Measurements from ENCODE around the gene GPC6. TPM values are rescaled to one million over a fixed set of nuclear protein-coding genes. Genes with fewer than 3 reads are reported as not detected.

The GPC6 gene
- total RNA-seq, 1 donor from 2014 or later: 8.4 TPM

GRCh38 chr13:94308832-94309231 is 1082.2 kb downstream of the GPC6 start:
- Histone ChIP-seq H3K27ac (no peak overlapping the region), H3K9me3 (no peaks in the 10 kb centered on the region), H3K4me3 (no peak overlapping the region), H3K27me3 (no peaks in the 10 kb centered on the region), H3K36me3 (no peaks in the 10 kb centered on the region), H3K4me1 (no peaks in the 10 kb centered on the region)
- ATAC-seq (no peak), DNase-seq (no peak)
- intact Hi-C loops (cut with DNase I): no loop called here
- TF ChIP-seq CTCF (IDR thresholded peaks at IDR 0.05): no peak

GRCh38 chr13:94309576-94309975 is 1083.0 kb downstream of the GPC6 start:
- DNase-seq (no peak), ATAC-seq (no peak)
- H3K36me3 ChIP-seq: no peaks in the 10 kb centered on the region
- H3K27ac ChIP-seq: no peak overlapping the region
- H3K4me1 ChIP-seq: no peaks in the 10 kb centered on the region
- intact Hi-C loops (cut with DNase I): no loop called here
- no peaks in the 10 kb centered on the region for H3K27me3 ChIP-seq
- no peak for TF ChIP-seq CTCF (IDR thresholded peaks at IDR 0.05)
- H3K4me3 ChIP-seq: no peak overlapping the region
- no peaks in the 10 kb centered on the region for H3K9me3 ChIP-seq

GRCh38 chr13:94309997-94310855 is 1083.6 kb downstream of the GPC6 start:
- H3K36me3 ChIP-seq: no peaks in the 10 kb centered on the region
- H3K4me1 ChIP-seq: no peaks in the 10 kb centered on the region
- H3K9me3 ChIP-seq: no peaks in the 10 kb centered on the region

GRCh38 chr13:94311893-94312292 is 1085.3 kb downstream of the GPC6 start:
- ATAC-seq (no peak), DNase-seq (no peak)
- Histone ChIP-seq H3K27ac (no peak overlapping the region), H3K4me1 (no peaks in the 10 kb centered on the region), H3K36me3 (no peaks in the 10 kb centered on the region), H3K4me3 (no peak overlapping the region), H3K9me3 (no peaks in the 10 kb centered on the region), H3K27me3 (no peaks in the 10 kb centered on the region)
- intact Hi-C loops (cut with DNase I): no loop called here
- no peak for TF ChIP-seq CTCF (IDR thresholded peaks at IDR 0.05)

More at GRCh38 chr13:94309997-94310855, 1083.6 kb downstream of the GPC6 start:
- no peaks in the 10 kb centered on the region for H3K27me3 ChIP-seq
- H3K4me3 ChIP-seq: no peak overlapping the region
- intact Hi-C loops (cut with DNase I): no loop called here
- H3K27ac ChIP-seq: no peak overlapping the region
- no peak for ATAC-seq
- no peak for TF ChIP-seq CTCF (IDR thresholded peaks at IDR 0.05)
- no peak for DNase-seq

- Histone ChIP-seq H3K4me3 (no peak overlapping the region), H3K27me3 (no peaks in the 10 kb centered on the region), H3K4me1 (no peaks in the 10 kb centered on the region), H3K36me3 (no peaks in the 10 kb centered on the region), H3K27ac (no peak overlapping the region), H3K9me3 (no peaks in the 10 kb centered on the region)
- intact Hi-C loops (cut with DNase I): no loop called here
- no peak for TF ChIP-seq CTCF (IDR thresholded peaks at IDR 0.05)
- DNase-seq (no peak), ATAC-seq (no peak)
Measured at GRCh38 chr13:94312511-94313216, 1086.1 kb downstream of the GPC6 start.

Data from upper lobe of right lung (tissue), 1 donor.